ENCODE data around the gene STXBP6. TPM values are rescaled to one million over a fixed set of nuclear protein-coding genes. Genes with fewer than 3 reads are reported as not detected.

Gene STXBP6
- total RNA-seq, 1 donor, result 5.8 TPM

- no peaks in the 10 kb centered on the region for H3K36me3 ChIP-seq (ENCODE audit: insufficient read depth, low read length)
- no peak for DNase-seq (ENCODE audit: insufficient read length, low spot score, missing footprints)
- H3K4me2 ChIP-seq (ENCODE audit: insufficient read depth, low read length), result no peak overlapping the region
- no peaks in the 10 kb centered on the region for H4K20me1 ChIP-seq (ENCODE audit: insufficient read depth, low read length)
- H3K4me1 ChIP-seq (ENCODE audit: insufficient read depth, low read length), result no peaks in the 10 kb centered on the region
- H3K27ac ChIP-seq (ENCODE audit: low read depth, low read length), result no peak overlapping the region
- H3K4me3 ChIP-seq (ENCODE audit: insufficient read depth, low read length), result no peak overlapping the region
- H3K79me2 ChIP-seq (ENCODE audit: insufficient read depth, low read length), result no peaks in the 10 kb centered on the region
- H3K9me3 ChIP-seq (ENCODE audit: low read depth, low read length), result no peaks in the 10 kb centered on the region
- H2AFZ ChIP-seq (ENCODE audit: low read length), result no peak overlapping the region
- TF ChIP-seq CTCF (IDR thresholded peaks at IDR 0.05; ENCODE audit: extremely low read depth, low read depth, low read length), result no peak
- peaks cover 5% of the 10 kb centered on the region for H3K27me3 ChIP-seq (ENCODE audit: insufficient read depth, low read length)
Observed at GRCh38 chr14:25062022-25062321, 12.0 kb upstream of the STXBP6 start.

GRCh38 chr14:25056688-25057078, 6.7 kb upstream of the STXBP6 start:
- Histone ChIP-seq H3K27ac (ENCODE audit: low read depth, low read length) (no peak overlapping the region), H2AFZ (ENCODE audit: low read length) (no peak overlapping the region), H3K27me3 (ENCODE audit: insufficient read depth, low read length) (peaks cover 17% of the 10 kb centered on the region), H3K9me3 (ENCODE audit: low read depth, low read length) (no peaks in the 10 kb centered on the region), H3K36me3 (ENCODE audit: insufficient read depth, low read length) (no peaks in the 10 kb centered on the region), H3K4me2 (ENCODE audit: insufficient read depth, low read length) (no peak overlapping the region), H3K79me2 (ENCODE audit: insufficient read depth, low read length) (no peaks in the 10 kb centered on the region), H3K4me1 (ENCODE audit: insufficient read depth, low read length) (no peaks in the 10 kb centered on the region), H4K20me1 (ENCODE audit: insufficient read depth, low read length) (no peaks in the 10 kb centered on the region), H3K4me3 (ENCODE audit: insufficient read depth, low read length) (no peak overlapping the region)
- TF ChIP-seq CTCF (IDR thresholded peaks at IDR 0.05; ENCODE audit: extremely low read depth, low read depth, low read length), result no peak
- DNase-seq (ENCODE audit: insufficient read length, low spot score, missing footprints), result no peak

DNA sequence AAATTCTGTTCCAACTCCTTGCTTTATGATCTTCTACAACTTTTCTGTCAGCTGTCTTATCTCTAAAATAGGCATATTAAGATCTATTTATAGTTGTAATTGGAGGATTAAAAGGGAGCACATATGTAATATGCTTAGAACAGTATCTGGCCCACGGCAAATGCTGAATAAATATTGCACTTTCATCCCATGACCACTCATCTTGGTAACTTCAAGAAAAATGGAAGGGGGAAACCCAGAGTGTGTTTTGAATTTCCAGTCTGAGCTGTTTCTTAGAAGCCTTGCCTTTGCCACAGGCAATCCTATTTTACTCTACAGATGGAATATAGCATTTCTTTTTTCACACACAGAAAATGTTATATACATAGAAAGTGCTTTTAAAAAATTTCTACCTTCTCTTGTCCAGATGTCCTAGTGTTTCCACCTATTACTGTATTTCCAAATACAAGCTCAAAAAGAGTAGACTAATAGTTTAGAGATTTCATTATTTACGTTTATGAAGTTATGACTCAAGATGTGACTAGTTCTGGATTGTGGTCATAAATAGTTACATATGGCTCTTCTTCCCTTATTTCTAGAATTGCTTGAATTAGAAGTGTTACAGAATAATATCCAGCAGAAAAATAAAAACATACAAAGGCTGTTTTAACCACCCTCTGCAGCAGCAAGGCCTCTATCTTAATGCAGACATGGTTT, 6.2 kb upstream of the STXBP6 start:
- Histone ChIP-seq H3K27ac (ENCODE audit: low read depth, low read length) (no peak overlapping the region), H3K36me3 (ENCODE audit: insufficient read depth, low read length) (no peaks in the 10 kb centered on the region), H3K9me3 (ENCODE audit: low read depth, low read length) (no peaks in the 10 kb centered on the region), H3K27me3 (ENCODE audit: insufficient read depth, low read length) (peaks cover 22% of the 10 kb centered on the region), H2AFZ (ENCODE audit: low read length) (no peak overlapping the region), H3K4me1 (ENCODE audit: insufficient read depth, low read length) (peaks cover 2% of the 10 kb centered on the region), H3K79me2 (ENCODE audit: insufficient read depth, low read length) (no peaks in the 10 kb centered on the region), H3K4me3 (ENCODE audit: insufficient read depth, low read length) (no peak overlapping the region), H3K4me2 (ENCODE audit: insufficient read depth, low read length) (no peak overlapping the region), H4K20me1 (ENCODE audit: insufficient read depth, low read length) (no peaks in the 10 kb centered on the region)
- no peak for TF ChIP-seq CTCF (IDR thresholded peaks at IDR 0.05; ENCODE audit: extremely low read depth, low read depth, low read length)
- DNase-seq (ENCODE audit: insufficient read length, low spot score, missing footprints), result no peak

DNA sequence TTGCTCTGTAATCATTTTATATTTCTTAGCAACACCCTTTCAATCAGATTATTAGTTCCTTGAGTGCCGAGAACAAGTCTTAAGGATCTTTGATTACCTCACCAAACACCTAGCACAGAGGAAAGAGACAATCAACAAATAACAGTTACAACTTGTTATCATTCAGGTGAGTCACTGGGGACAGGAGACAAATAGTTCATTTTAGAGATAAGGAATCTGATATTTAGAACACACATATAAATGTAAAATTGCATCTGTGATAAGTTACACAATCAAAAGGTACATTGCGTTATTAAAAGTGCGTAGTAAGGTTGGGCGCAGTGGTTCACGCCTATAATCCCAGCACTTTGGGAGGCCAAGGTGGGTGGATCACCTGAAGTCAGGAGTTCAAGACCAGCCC, 5.1 kb upstream of the STXBP6 start:
- no peak overlapping the region for H3K4me3 ChIP-seq (ENCODE audit: insufficient read depth, low read length)
- no peak overlapping the region for H3K27ac ChIP-seq (ENCODE audit: low read depth, low read length)
- no peak overlapping the region for H3K4me2 ChIP-seq (ENCODE audit: insufficient read depth, low read length)
- H2AFZ ChIP-seq (ENCODE audit: low read length), result no peak overlapping the region
- peaks cover 13% of the 10 kb centered on the region for H3K4me1 ChIP-seq (ENCODE audit: insufficient read depth, low read length)
- no peaks in the 10 kb centered on the region for H3K9me3 ChIP-seq (ENCODE audit: low read depth, low read length)
- peaks cover 24% of the 10 kb centered on the region for H3K27me3 ChIP-seq (ENCODE audit: insufficient read depth, low read length)
- H4K20me1 ChIP-seq (ENCODE audit: insufficient read depth, low read length), result no peaks in the 10 kb centered on the region
- no peaks in the 10 kb centered on the region for H3K79me2 ChIP-seq (ENCODE audit: insufficient read depth, low read length)
- DNase-seq (ENCODE audit: insufficient read length, low spot score, missing footprints), result no peak
- no peak for TF ChIP-seq CTCF (IDR thresholded peaks at IDR 0.05; ENCODE audit: extremely low read depth, low read depth, low read length)
- H3K36me3 ChIP-seq (ENCODE audit: insufficient read depth, low read length), result no peaks in the 10 kb centered on the region
